BLaER1 (cell line): ENCODE results near the gene AVPR1B.
"Not testable (repeated sequence)": the region's sequence is repeated elsewhere in the genome, so short reads cannot be mapped to it uniquely, and the experiment has no call there.

Source experiments
- H3K27ac ChIP-seq: shearing (Covaris generic); formaldehyde crosslinking; 2 replicates; pipeline ENCODE4 v1.8.1; 2022
- H3K27me3 ChIP-seq: shearing (Covaris generic); formaldehyde crosslinking; 2 replicates; pipeline ENCODE4 v1.8.1; 2022
- H3K36me3 ChIP-seq: shearing (Covaris generic); formaldehyde crosslinking; 2 replicates; pipeline ENCODE4 v1.8.1; 2022
- H3K4me1 ChIP-seq: shearing (Covaris generic); formaldehyde crosslinking; 2 replicates; pipeline ENCODE4 v1.8.1; 2022
- H3K4me2 ChIP-seq: shearing (Covaris generic); formaldehyde crosslinking; 2 replicates; pipeline ENCODE4 v1.8.1; 2022
- H3K4me3 ChIP-seq: shearing (Covaris generic); formaldehyde crosslinking; 2 replicates; pipeline ENCODE4 v1.8.1; 2022
- H3K9ac ChIP-seq: shearing (Covaris generic); formaldehyde crosslinking; 2 replicates; pipeline ENCODE4 v1.8.1; 2022
- H3K9me3 ChIP-seq: shearing (Covaris generic); formaldehyde crosslinking; 2 replicates; pipeline ENCODE4 v1.8.1; 2022
- H4K20me1 ChIP-seq: shearing (Covaris generic); formaldehyde crosslinking; 2 replicates; pipeline ENCODE4 v1.8.1; 2022
- Cebpa-rat ChIP-seq: shearing (Covaris generic); IDR thresholded peaks from 2 replicates; pipeline ENCODE4 v1.8.1; 2022

AVPR1B gene

GRCh38 chr1:206067486-206068227 lies 49.5 kb downstream of the AVPR1B start:
- H3K9ac ChIP-seq: no peak overlapping the region

GRCh38 chr1:206066479-206067171 lies 50.6 kb downstream of the AVPR1B start:
- Histone ChIP-seq H3K36me3 (no peaks in the 10 kb centered on the region), H3K27ac (no peak overlapping the region), H3K9me3 (peaks cover 12% of the 10 kb centered on the region), H3K4me3 (no peak overlapping the region), H3K4me2 (no peak overlapping the region), H3K9ac (no peak overlapping the region), H3K4me1 (peaks cover 7% of the 10 kb centered on the region), H4K20me1 (no peaks in the 10 kb centered on the region), H3K27me3 (no peaks in the 10 kb centered on the region)
- TF ChIP-seq Cebpa-rat: no peak

More at GRCh38 chr1:206067486-206068227, 49.5 kb downstream of the AVPR1B start:
- Histone ChIP-seq H3K4me2 (no peak overlapping the region), H4K20me1 (no peaks in the 10 kb centered on the region), H3K36me3 (no peaks in the 10 kb centered on the region), H3K27ac (no peak overlapping the region), H3K9me3 (peaks cover 10% of the 10 kb centered on the region), H3K4me3 (no peak overlapping the region), H3K27me3 (no peaks in the 10 kb centered on the region), H3K4me1 (peaks cover 2% of the 10 kb centered on the region)
- TF ChIP-seq Cebpa-rat: no peak

- Histone ChIP-seq H3K9ac (no peak overlapping the region), H3K9me3 (peaks cover 12% of the 10 kb centered on the region), H3K4me1 (peaks cover 7% of the 10 kb centered on the region), H3K4me3 (no peak overlapping the region), H3K36me3 (no peaks in the 10 kb centered on the region), H4K20me1 (no peaks in the 10 kb centered on the region), H3K27ac (no peak overlapping the region), H3K27me3 (no peaks in the 10 kb centered on the region), H3K4me2 (no peak overlapping the region)
- TF ChIP-seq Cebpa-rat: no peak
These were observed 51.5 kb downstream of the AVPR1B start for GRCh38 chr1:206065547-206066145.

- not testable (repeated sequence) for H3K4me2 ChIP-seq, H3K4me1 ChIP-seq, H4K20me1 ChIP-seq, H3K27me3 ChIP-seq, H3K36me3 ChIP-seq, H3K27ac ChIP-seq, H3K4me3 ChIP-seq, H3K9ac ChIP-seq
- H3K9me3 ChIP-seq: peaks cover 12% of the 10 kb centered on the region
These were observed 52.7 kb downstream of the AVPR1B start for GRCh38 chr1:206064501-206064900.

GRCh38 chr1:206064001-206064400 lies 53.2 kb downstream of the AVPR1B start:
- not testable (repeated sequence) for H3K9ac ChIP-seq, H4K20me1 ChIP-seq, H3K4me3 ChIP-seq, H3K27ac ChIP-seq, H3K27me3 ChIP-seq, H3K36me3 ChIP-seq, H3K4me2 ChIP-seq
- peaks cover 12% of the 10 kb centered on the region for H3K9me3 ChIP-seq
- H3K4me1 ChIP-seq: peaks cover 14% of the 10 kb centered on the region

- Histone ChIP-seq H3K9me3 (peaks cover 15% of the 10 kb centered on the region), H3K27me3 (no peaks in the 10 kb centered on the region), H3K4me1 (peaks cover 18% of the 10 kb centered on the region), H3K9ac (no peak overlapping the region), H3K27ac (no peak overlapping the region), H4K20me1 (no peaks in the 10 kb centered on the region), H3K36me3 (0 out of 2 replicates have a peak, but pooled peaks cover 2% of the 10 kb centered on the region), H3K4me3 (no peak overlapping the region), H3K4me2 (peak overlapping the region; percentile 53)
- TF ChIP-seq Cebpa-rat: no peak
These were observed 54.7 kb downstream of the AVPR1B start for GRCh38 chr1:206062464-206062863.

- Histone ChIP-seq H3K4me1 (peaks cover 18% of the 10 kb centered on the region), H3K36me3 (0 out of 2 replicates have a peak, but pooled peaks cover 6% of the 10 kb centered on the region), H3K9me3 (peaks cover 20% of the 10 kb centered on the region), H4K20me1 (no peaks in the 10 kb centered on the region), H3K9ac (no peak overlapping the region), H3K4me3 (no peak overlapping the region), H3K27ac (no peak overlapping the region), H3K4me2 (no peak overlapping the region), H3K27me3 (no peaks in the 10 kb centered on the region)
- no peak for TF ChIP-seq Cebpa-rat
These were observed 56.3 kb downstream of the AVPR1B start for GRCh38 chr1:206060844-206061243.
